ENCODE measurements around the gene RSBN1L.

GRCh38 chr7:77798394-77799077 lies 102.3 kb downstream of the RSBN1L start, which contains the start of the genes PHTF2 and TMEM60:
- no peak for TF ChIP-seq EZH2 (IDR thresholded peaks at IDR 0.05)
- TF ChIP-seq POLR2AphosphoS5 (IDR thresholded peaks at IDR 0.05; ENCODE audit: borderline replicate concordance, low read depth, low read length), result peak; percentile 73
- peak; percentile 94 for TF ChIP-seq FOXP2 (optimal IDR thresholded peaks at IDR 0.05; ENCODE audit: control extremely low read depth, extremely low read length, insufficient read depth)

Data from SK-N-MC (cell line).